AG10803 (cell line): ENCODE data around the gene KRT77.

Source experiments
- DNase-seq: peaks from one replicate; pipeline ENCODE4 v3.0.0; 2010; ENCODE audit warnings: low read depth
- H3K4me3 ChIP-seq: 2 replicates; pipeline ENCODE4 v1.5.1; 2011; ENCODE audit warnings: mild to moderate bottlenecking, low read length, control low read depth
- CTCF ChIP-seq: conservative IDR thresholded peaks from 2 replicates; pipeline ENCODE4 v1.5.1; 2011; ENCODE audit warnings: mild to moderate bottlenecking, low read length, control low read depth, inconsistent platforms

KRT77 gene

DNA sequence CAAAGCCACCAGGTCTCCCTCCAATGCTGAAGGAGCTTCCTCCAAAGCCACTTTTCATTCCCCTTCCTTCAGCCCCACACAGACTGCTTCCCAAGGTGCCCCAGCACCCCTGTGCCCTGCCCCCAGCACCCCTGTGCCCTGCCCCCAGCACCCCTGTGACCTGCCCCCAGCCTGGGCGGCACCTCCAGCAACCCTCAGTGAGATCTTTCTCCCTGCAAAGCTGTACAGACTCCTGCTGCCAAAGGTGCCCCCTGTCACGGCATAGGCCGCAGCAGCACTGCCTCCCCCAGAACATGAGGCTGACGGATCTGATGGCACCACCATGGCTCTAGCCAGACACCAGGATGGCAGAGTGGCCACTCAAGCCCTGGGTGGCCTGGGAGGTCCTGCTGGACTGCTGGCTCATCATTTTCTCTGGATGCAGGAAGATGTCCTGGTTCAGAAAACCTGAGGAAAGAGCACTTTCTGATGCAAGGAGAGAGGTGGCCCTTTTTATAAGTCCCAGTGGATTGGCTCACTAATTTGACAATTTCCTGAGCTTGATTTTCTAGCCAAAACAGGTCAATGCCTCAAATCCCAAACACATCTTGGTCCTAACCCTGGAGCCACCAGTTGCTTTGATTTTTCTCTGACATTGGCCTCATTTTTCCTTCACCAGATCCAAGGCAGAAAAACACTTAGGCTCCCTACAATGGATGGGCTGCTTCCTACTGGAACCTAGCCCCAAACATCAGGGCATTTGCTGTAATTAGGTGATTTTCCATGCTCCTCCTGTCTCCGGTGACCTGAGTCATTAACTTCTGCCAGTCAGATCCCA, 32.7 kb upstream of the KRT77 start:
- TF ChIP-seq CTCF: no peak
- DNase-seq: no peak
- H3K4me3 ChIP-seq: no peak overlapping the region

DNA sequence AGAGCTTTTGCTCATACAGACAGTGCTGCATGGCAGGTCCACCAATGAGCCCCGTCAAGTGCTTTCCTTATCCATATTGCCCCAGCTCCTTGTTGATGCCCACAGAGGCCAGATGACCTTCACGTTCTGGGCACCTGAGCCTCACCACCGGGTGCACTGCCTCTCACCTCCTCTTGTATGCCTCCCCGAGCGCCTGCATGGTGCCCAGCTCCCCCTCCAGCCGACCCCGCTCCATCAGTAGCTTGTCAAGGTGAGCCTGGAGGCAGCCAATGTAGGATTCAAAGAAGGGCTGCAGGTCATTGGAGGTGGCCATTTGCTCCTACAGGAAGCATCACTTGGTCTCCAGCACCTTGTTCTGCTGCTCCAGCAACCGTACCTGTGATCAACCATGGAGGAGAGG, 31.8 kb upstream of the KRT77 start:
- TF ChIP-seq CTCF: no peak
- no peak for DNase-seq
- H3K4me3 ChIP-seq: no peak overlapping the region

DNA sequence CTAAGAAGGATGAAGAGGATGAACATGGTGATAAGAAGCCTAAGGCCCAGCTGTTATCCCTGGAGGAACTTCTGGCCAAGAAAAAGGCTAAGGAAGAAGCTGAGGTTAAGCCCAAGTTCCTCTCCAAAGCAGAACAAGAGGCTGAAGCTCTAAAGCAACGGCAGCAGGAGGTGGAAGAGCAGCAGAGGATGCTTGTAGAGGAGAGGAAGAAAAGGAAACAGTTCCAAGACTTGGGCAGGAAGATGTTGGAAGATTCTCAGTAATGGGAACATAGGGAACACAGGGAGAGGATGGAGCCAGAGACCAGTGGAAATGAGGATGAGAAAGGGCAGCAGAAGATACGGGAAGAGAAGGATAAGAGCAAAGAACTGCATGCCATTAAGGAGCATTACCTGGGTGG, 27.5 kb upstream of the KRT77 start:
- TF ChIP-seq CTCF: no peak
- no peak overlapping the region for H3K4me3 ChIP-seq
- no peak for DNase-seq

DNA sequence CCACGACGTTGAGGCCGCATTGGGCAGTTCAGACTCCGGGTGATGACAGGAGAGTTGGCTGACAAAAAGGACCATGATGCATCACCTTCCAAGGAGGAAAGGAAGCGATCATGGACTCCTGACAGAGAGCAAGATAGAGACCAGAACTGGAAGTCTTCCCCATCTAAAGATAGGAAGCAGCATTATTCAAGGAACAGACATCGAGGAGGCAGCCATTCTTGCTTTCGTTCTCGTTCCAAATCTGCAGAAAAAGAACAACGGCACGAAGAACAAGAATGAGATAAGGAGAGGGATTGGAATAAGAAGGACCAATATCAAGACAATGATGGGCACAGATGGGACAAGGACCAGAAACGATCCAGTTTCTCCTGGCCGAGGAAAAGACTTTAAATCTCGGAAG, 27.1 kb upstream of the KRT77 start:
- TF ChIP-seq CTCF: no peak
- DNase-seq: no peak
- no peak overlapping the region for H3K4me3 ChIP-seq

DNA sequence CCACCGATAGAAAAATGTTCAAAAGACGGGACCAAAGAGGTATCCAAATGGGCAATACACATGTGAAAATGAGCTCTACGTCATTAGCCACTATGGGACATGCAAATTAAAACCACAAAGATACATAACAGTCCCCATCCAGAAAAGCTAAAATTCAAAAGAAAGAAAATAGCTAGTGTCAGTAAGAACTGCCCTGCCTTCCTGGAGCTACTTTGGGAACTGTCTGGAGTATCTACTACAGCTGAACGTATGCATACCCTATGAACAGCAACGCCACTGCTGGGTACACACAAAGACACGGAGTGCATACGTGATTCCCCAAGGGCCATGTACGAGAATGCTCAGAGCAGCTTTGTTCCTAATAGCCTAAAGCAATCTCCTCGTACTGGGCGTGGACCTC, 25.8 kb upstream of the KRT77 start:
- DNase-seq: no peak
- no peak overlapping the region for H3K4me3 ChIP-seq
- no peak for TF ChIP-seq CTCF

GRCh38 chr12:52728374-52728773, 25.1 kb upstream of the KRT77 start:
- no peak overlapping the region for H3K4me3 ChIP-seq
- DNase-seq: no peak
- no peak for TF ChIP-seq CTCF

DNA sequence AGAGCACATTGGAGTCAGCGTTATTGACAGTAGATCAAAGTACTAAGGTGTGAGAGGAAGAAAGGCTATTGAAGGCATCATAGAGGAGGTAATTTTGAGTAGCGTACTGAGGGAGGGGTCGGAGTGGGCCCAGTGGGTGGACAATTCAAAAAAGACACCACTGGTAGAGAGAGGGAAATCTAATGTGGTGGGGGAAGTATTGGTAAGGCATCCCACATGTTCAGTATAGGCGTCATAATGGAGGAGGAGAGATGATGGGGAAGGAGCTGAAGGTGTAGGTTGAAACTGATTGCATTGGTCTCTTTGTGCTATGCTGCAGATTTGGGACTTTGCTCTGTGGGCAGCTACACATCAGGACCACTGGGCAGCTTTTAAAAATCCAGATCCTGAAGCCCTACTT, 23.7 kb upstream of the KRT77 start:
- no peak for TF ChIP-seq CTCF
- no peak for DNase-seq
- H3K4me3 ChIP-seq: no peak overlapping the region
